K562 (cell line): ENCODE results near the gene EPHB2. TPM values are rescaled to one million over a fixed set of nuclear protein-coding genes. Genes with fewer than 3 reads are reported as not detected.

ENCODE experiments used
- RAD21 ChIP-seq, 2 experiments: fragments of 250-450 bp in 1 of 2; fragments of 450-650 bp in 1 of 2; sonication (Bioruptor Pico) in 1 of 2; formaldehyde crosslinking in 1 of 2; IDR thresholded peaks in 1 of 2; conservative IDR thresholded peaks in 1 of 2; 2 replicates each; pipeline versions ENCODE4 v1.4.0 to v1.8.0; 2020 to 2022; ENCODE audit warnings: mild to moderate bottlenecking in 2 of 2, moderate library complexity in 1 of 2
- polyA plus RNA-seq, 8 experiments: library from polyadenylated mRNA; depleted of rRNA in 4 of 8; stranded (reverse) in 5 of 8; unstranded in 3 of 8; fragments of >200 nt; fragmentation: Nextera tagmentation in 2 of 8; fragmentation: Illumina TruSeq in 1 of 8; extraction: Ambion mirVana in 2 of 8; extraction: Trizol in 1 of 8; gene quantifications; 2 replicates each; pipeline versions ENCODE4 v1.2.1 to v1.2.3, GENCODE V29; 2011 to 2014; ENCODE audit warnings: inconsistent platforms in 1 of 8, missing spikeins in 1 of 8
- total RNA-seq, 7 experiments: library from RNA; depleted of rRNA in 6 of 7; stranded (reverse); fragments of >200 nt in 6 of 7; fragmentation: Illumina TruSeq in 2 of 7; extraction: Trizol in 2 of 7; gene quantifications; 2 replicates each; pipeline versions ENCODE4 v1.2.1 to v1.2.3, GENCODE V29; 2011 to 2021; ENCODE audit warnings: low replicate concordance in 1 of 7
- TF ChIP-seq, protein P1 (sequence below), 2 experiments: fragments of 450-650 bp; formaldehyde crosslinking in 1 of 2; IDR thresholded peaks; 2 replicates each; pipeline versions ENCODE4 v1.4.0 to v1.6.1; 2014 to 2020; ENCODE audit warnings: mild to moderate bottlenecking in 2 of 2, borderline replicate concordance in 1 of 2, low read depth in 1 of 2

The EPHB2 gene
- total and polyA plus RNA-seq, 9 of the 15 experiments (the other 6 are each of a cell fraction or from before 2014, with no cell fraction given): not detected

DNA sequence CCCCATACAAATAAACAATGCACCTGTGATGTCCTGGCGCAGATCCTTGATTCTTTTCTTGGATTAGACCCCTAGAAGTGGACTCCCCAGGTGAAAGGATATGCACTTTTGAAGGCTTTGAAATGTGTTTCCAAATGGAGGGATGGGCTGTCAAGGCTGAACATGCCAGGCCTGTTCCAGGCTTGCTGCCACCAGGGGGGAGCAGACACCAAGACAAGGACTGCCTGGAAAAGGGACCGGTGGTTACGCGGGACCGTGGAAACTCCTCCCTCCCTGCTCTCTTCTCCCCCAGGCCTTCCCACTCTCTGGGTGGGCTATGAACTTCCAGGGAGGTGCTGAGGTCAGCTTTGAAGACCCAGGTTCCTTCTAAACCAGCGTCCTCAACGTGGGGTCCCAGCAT is 44.9 kb upstream of the EPHB2 start (continued):
- TF ChIP-seq, protein P1, sequence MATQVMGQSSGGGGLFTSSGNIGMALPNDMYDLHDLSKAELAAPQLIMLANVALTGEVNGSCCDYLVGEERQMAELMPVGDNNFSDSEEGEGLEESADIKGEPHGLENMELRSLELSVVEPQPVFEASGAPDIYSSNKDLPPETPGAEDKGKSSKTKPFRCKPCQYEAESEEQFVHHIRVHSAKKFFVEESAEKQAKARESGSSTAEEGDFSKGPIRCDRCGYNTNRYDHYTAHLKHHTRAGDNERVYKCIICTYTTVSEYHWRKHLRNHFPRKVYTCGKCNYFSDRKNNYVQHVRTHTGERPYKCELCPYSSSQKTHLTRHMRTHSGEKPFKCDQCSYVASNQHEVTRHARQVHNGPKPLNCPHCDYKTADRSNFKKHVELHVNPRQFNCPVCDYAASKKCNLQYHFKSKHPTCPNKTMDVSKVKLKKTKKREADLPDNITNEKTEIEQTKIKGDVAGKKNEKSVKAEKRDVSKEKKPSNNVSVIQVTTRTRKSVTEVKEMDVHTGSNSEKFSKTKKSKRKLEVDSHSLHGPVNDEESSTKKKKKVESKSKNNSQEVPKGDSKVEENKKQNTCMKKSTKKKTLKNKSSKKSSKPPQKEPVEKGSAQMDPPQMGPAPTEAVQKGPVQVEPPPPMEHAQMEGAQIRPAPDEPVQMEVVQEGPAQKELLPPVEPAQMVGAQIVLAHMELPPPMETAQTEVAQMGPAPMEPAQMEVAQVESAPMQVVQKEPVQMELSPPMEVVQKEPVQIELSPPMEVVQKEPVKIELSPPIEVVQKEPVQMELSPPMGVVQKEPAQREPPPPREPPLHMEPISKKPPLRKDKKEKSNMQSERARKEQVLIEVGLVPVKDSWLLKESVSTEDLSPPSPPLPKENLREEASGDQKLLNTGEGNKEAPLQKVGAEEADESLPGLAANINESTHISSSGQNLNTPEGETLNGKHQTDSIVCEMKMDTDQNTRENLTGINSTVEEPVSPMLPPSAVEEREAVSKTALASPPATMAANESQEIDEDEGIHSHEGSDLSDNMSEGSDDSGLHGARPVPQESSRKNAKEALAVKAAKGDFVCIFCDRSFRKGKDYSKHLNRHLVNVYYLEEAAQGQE (IDR thresholded peaks at IDR 0.05; ENCODE audit: borderline replicate concordance): peak; percentile 51; the same call in 1 of the 2 replicates
- TF ChIP-seq, protein P1 (CRISPR knock-in tag; IDR thresholded peaks at IDR 0.05; ENCODE audit: low read depth): no peak
- TF ChIP-seq RAD21 (CRISPR knock-in tag; conservative IDR thresholded peaks at IDR 0.05 in 1 of 2, IDR thresholded peaks at IDR 0.05 in 1 of 2): peak; percentile 48 to 79
